ENCODE measurements around the gene TRIM47. TPM values are rescaled to one million over a fixed set of nuclear protein-coding genes. Genes with fewer than 3 reads are reported as not detected.
A peak's percentile ranks its signal among the peaks of the same experiment; 100 is the strongest.

The TRIM47 gene
- total and polyA plus RNA-seq, 2 of the 13 experiments (the other 11 are each of a cell fraction or from before 2014, with no cell fraction given): 33.5 to 82.0 TPM

DNA sequence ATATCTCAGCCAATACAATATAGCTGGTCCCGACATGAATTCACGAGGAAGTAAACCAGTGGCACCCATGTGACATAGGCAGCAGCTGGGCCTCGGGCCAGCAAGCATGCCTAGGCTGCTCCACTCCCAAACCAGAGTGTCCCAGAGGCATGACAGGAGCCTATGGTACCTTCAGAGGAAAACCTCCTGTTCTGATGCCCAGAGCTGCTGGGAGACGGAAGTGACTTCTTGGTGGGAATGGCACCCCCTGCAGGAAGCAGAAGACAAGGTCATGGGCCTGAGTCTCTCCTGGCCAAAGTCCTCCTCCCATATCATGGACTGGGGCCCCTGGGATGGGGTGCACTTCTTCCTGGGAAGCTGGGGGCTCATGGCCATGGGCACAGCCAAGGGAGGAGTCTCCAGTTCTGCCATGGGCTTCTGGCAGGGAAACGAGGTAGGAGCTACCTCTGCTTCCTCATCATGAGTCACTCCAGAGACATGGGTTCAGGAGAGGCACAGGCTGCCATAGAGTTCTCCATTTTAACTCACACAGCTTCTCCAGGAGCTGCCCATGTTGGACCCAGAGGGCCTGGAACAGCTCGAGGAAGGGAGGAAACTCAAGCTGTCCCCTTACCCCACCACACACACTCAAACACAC, 49.0 kb upstream of the TRIM47 start:
- Histone ChIP-seq H3K9me3 (ENCODE audit: low read length) (no peaks in the 10 kb centered on the region), H3K9ac (ENCODE audit: insufficient read depth, low read depth, low read length) (no peak overlapping the region), H3K36me3 (replicated peaks in 1 of 2; ENCODE audit: control insufficient read depth in 1 of 2, insufficient read depth in 2 of 2, low read length in 2 of 2) (no peaks in the 10 kb centered on the region), H3K4me3 (replicated peaks in 1 of 3; ENCODE audit: insufficient read depth in 1 of 3, low read depth in 2 of 3, low read length in 3 of 3) (no peak overlapping the region), H3K27ac (ENCODE audit: extremely low read length, insufficient read depth, low read length) (no peak overlapping the region), H3K4me1 (ENCODE audit: insufficient read depth, low read length) (peaks cover 35% of the 10 kb centered on the region), H4K20me1 (ENCODE audit: insufficient read depth, low read length) (no peaks in the 10 kb centered on the region), H3K27me3 (ENCODE audit: control insufficient read depth in 1 of 2, insufficient read depth in 2 of 2, low read length in 2 of 2) (no peaks in the 10 kb centered on the region), H2AFZ (ENCODE audit: low read length) (no peak overlapping the region), H3K4me2 (ENCODE audit: low read depth, low read length) (peak overlapping the region; percentile 30; the same call in 1 of the 2 replicates), H3K79me2 (ENCODE audit: insufficient read depth, low read length) (no peaks in the 10 kb centered on the region)
- ATAC-seq (peak; percentile 63), FAIRE-seq (peak; percentile 79), DNase-seq (ENCODE audit: low spot score) (peak; percentile 52)
- in situ Hi-C loops (cut with HindIII; ENCODE audit: extremely low pct_ligation_motif_present, low pct_unique_long_range_greater_than_20kb): no loop called here
- WGBS (ENCODE audit: low lambda C conversion rate): 82% methylated on average over 4 of the region's 6 CpGs
- ChIA-PET POLR2A (interaction anchor here (0.8 to 3.7 kb wide), 7 partner anchors 10 to 147 kb away, joined by 4 to 21 read pairs (median 5); partner anchors contain the start of genes FBF1 and MRPL38), CTCF (ENCODE audit: low intra/inter-chr PET ratio, low total read pairs) (interaction anchor here (1.7 kb wide), 1 partner anchor 22 kb away, joined by 15 read pairs; the partner anchor contains the start of gene MRPL38)
- BruUV-seq (replicated peaks): no TSS peak
- intact Hi-C loops (cut with micrococcal nuclease; ENCODE audit: unreplicated experiment): loop anchor here (1.0 kb wide), 1 partner anchor 22 kb away; no protein-coding TSS in a partner anchor
- TF ChIP-seq, protein P1, sequence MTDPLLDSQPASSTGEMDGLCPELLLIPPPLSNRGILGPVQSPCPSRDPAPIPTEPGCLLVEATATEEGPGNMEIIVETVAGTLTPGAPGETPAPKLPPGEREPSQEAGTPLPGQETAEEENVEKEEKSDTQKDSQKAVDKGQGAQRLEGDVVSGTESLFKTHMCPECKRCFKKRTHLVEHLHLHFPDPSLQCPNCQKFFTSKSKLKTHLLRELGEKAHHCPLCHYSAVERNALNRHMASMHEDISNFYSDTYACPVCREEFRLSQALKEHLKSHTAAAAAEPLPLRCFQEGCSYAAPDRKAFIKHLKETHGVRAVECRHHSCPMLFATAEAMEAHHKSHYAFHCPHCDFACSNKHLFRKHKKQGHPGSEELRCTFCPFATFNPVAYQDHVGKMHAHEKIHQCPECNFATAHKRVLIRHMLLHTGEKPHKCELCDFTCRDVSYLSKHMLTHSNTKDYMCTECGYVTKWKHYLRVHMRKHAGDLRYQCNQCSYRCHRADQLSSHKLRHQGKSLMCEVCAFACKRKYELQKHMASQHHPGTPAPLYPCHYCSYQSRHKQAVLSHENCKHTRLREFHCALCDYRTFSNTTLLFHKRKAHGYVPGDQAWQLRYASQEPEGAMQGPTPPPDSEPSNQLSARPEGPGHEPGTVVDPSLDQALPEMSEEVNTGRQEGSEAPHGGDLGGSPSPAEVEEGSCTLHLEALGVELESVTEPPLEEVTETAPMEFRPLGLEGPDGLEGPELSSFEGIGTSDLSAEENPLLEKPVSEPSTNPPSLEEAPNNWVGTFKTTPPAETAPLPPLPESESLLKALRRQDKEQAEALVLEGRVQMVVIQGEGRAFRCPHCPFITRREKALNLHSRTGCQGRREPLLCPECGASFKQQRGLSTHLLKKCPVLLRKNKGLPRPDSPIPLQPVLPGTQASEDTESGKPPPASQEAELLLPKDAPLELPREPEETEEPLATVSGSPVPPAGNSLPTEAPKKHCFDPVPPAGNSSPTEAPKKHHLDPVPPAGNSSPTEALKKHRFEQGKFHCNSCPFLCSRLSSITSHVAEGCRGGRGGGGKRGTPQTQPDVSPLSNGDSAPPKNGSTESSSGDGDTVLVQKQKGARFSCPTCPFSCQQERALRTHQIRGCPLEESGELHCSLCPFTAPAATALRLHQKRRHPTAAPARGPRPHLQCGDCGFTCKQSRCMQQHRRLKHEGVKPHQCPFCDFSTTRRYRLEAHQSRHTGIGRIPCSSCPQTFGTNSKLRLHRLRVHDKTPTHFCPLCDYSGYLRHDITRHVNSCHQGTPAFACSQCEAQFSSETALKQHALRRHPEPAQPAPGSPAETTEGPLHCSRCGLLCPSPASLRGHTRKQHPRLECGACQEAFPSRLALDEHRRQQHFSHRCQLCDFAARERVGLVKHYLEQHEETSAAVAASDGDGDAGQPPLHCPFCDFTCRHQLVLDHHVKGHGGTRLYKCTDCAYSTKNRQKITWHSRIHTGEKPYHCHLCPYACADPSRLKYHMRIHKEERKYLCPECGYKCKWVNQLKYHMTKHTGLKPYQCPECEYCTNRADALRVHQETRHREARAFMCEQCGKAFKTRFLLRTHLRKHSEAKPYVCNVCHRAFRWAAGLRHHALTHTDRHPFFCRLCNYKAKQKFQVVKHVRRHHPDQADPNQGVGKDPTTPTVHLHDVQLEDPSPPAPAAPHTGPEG (CRISPR knock-in tag; IDR thresholded peaks at IDR 0.05): no peak
- no peak for TF ChIP-seq SOX6 (IDR thresholded peaks at IDR 0.05)
- no peak for TF ChIP-seq SOX6 (CRISPR knock-in tag; IDR thresholded peaks at IDR 0.05)
- no peak for TF ChIP-seq CBX1 (IDR thresholded peaks at IDR 0.05; ENCODE audit: low read depth)
- TF ChIP-seq, protein P2, sequence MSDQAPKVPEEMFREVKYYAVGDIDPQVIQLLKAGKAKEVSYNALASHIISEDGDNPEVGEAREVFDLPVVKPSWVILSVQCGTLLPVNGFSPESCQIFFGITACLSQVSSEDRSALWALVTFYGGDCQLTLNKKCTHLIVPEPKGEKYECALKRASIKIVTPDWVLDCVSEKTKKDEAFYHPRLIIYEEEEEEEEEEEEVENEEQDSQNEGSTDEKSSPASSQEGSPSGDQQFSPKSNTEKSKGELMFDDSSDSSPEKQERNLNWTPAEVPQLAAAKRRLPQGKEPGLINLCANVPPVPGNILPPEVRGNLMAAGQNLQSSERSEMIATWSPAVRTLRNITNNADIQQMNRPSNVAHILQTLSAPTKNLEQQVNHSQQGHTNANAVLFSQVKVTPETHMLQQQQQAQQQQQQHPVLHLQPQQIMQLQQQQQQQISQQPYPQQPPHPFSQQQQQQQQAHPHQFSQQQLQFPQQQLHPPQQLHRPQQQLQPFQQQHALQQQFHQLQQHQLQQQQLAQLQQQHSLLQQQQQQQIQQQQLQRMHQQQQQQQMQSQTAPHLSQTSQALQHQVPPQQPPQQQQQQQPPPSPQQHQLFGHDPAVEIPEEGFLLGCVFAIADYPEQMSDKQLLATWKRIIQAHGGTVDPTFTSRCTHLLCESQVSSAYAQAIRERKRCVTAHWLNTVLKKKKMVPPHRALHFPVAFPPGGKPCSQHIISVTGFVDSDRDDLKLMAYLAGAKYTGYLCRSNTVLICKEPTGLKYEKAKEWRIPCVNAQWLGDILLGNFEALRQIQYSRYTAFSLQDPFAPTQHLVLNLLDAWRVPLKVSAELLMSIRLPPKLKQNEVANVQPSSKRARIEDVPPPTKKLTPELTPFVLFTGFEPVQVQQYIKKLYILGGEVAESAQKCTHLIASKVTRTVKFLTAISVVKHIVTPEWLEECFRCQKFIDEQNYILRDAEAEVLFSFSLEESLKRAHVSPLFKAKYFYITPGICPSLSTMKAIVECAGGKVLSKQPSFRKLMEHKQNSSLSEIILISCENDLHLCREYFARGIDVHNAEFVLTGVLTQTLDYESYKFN (CRISPR knock-in tag; conservative IDR thresholded peaks at IDR 0.05): peak; percentile 53
- TF ChIP-seq, protein P3, sequence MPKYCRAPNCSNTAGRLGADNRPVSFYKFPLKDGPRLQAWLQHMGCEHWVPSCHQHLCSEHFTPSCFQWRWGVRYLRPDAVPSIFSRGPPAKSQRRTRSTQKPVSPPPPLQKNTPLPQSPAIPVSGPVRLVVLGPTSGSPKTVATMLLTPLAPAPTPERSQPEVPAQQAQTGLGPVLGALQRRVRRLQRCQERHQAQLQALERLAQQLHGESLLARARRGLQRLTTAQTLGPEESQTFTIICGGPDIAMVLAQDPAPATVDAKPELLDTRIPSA (CRISPR knock-in tag; IDR thresholded peaks at IDR 0.05; ENCODE audit: borderline replicate concordance): no peak
- no peak for TF ChIP-seq ZNF652 (CRISPR knock-in tag; IDR thresholded peaks at IDR 0.05; ENCODE audit: borderline replicate concordance, low read depth)
- 0 out of 2 replicates have a peak, but pooled peaks have one; percentile 38 for TF ChIP-seq MTA1 (CRISPR knock-in tag; IDR thresholded peaks at IDR 0.05; ENCODE audit: borderline replicate concordance)
- TF ChIP-seq ZFY (CRISPR knock-in tag; IDR thresholded peaks at IDR 0.05): peak; percentile 36; the same call in 1 of the 2 replicates
- TF ChIP-seq, protein P4, sequence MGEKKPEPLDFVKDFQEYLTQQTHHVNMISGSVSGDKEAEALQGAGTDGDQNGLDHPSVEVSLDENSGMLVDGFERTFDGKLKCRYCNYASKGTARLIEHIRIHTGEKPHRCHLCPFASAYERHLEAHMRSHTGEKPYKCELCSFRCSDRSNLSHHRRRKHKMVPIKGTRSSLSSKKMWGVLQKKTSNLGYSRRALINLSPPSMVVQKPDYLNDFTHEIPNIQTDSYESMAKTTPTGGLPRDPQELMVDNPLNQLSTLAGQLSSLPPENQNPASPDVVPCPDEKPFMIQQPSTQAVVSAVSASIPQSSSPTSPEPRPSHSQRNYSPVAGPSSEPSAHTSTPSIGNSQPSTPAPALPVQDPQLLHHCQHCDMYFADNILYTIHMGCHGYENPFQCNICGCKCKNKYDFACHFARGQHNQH (CRISPR knock-in tag; IDR thresholded peaks at IDR 0.05): peak; percentile 25; the same call in 1 of the 2 replicates
- TF ChIP-seq ZSCAN30 (CRISPR knock-in tag; IDR thresholded peaks at IDR 0.05): no peak

Data from HepG2 (cell line).